Stomach smooth muscle (tissue), 2 donors: ENCODE data around the gene SPIN1.

ENCODE experiments used
- H3K27ac ChIP-seq: one replicate; pipeline ENCODE4 v1.7.0; 2013; ENCODE audit warnings: mild to moderate bottlenecking, low read length, inconsistent platforms
- H3K27me3 ChIP-seq, 2 donors: one replicate each; pipeline ENCODE4 v1.7.0; 2013; ENCODE audit warnings: low read length in 2 of 2; ENCODE audit not compliant: insufficient read depth in 2 of 2, control insufficient read depth in 1 of 2
- H3K36me3 ChIP-seq, 2 donors: one replicate each; pipeline ENCODE4 v1.7.0; 2013; ENCODE audit warnings: low read length in 2 of 2; ENCODE audit not compliant: control insufficient read depth in 2 of 2, insufficient read depth in 2 of 2
- H3K4me1 ChIP-seq: one replicate; pipeline ENCODE4 v1.7.0; 2013; ENCODE audit warnings: low read length; ENCODE audit not compliant: control insufficient read depth, insufficient read depth
- H3K4me3 ChIP-seq, 2 donors: one replicate each; pipeline ENCODE4 v1.7.0; 2013; ENCODE audit warnings: low read length in 2 of 2
- H3K9ac ChIP-seq, 2 donors: one replicate each; pipeline ENCODE4 v1.7.0; 2013; ENCODE audit warnings: low read length in 2 of 2, mild to moderate bottlenecking in 1 of 2
- H3K9me3 ChIP-seq, 2 donors: one replicate each; pipeline ENCODE4 v1.7.0; 2013; ENCODE audit warnings: low read length in 2 of 2; ENCODE audit not compliant: control insufficient read depth in 2 of 2
- donor health status: healthy.
- donor health status: Pancreatic carcinoma.

The SPIN1 gene

GRCh38 chr9:88387552-88388202 lies 567 bp upstream of the SPIN1 start:
- no peaks in the 10 kb centered on the region for H3K9me3 ChIP-seq
- no peaks in the 10 kb centered on the region for H3K27me3 ChIP-seq
- peak overlapping the region; percentile 62 for H3K27ac ChIP-seq
- peak overlapping the region; percentile 75 to 80 for H3K9ac ChIP-seq
- peak overlapping the region; percentile 94 to 97 for H3K4me3 ChIP-seq
- no peaks in the 10 kb centered on the region for H3K36me3 ChIP-seq
- H3K4me1 ChIP-seq = peaks cover 19% of the 10 kb centered on the region

GRCh38 chr9:88388886-88389605 lies 802 bp downstream of the SPIN1 start:
- peak overlapping the region; percentile 70 for H3K27ac ChIP-seq
- no peaks in the 10 kb centered on the region for H3K36me3 ChIP-seq
- H3K9me3 ChIP-seq = no peaks in the 10 kb centered on the region
- H3K4me3 ChIP-seq = peak overlapping the region; percentile 70 to 90
- peaks cover 19% of the 10 kb centered on the region for H3K4me1 ChIP-seq
- H3K27me3 ChIP-seq = no peaks in the 10 kb centered on the region
- peak overlapping the region; percentile 69 to 80 for H3K9ac ChIP-seq

GRCh38 chr9:88390371-88390990 lies 2.2 kb downstream of the SPIN1 start:
- no peak overlapping the region for H3K27ac ChIP-seq
- peaks cover 19% of the 10 kb centered on the region for H3K4me1 ChIP-seq
- H3K4me3 ChIP-seq = peak overlapping the region in 1 of 2 donors; percentile 90
- no peaks in the 10 kb centered on the region for H3K36me3 ChIP-seq
- no peak overlapping the region for H3K9ac ChIP-seq
- H3K27me3 ChIP-seq = no peaks in the 10 kb centered on the region
- no peaks in the 10 kb centered on the region for H3K9me3 ChIP-seq

- peaks cover 19% of the 10 kb centered on the region for H3K4me1 ChIP-seq
- no peak overlapping the region for H3K27ac ChIP-seq
- H3K9me3 ChIP-seq = no peaks in the 10 kb centered on the region
- H3K4me3 ChIP-seq = no peak overlapping the region
- H3K9ac ChIP-seq = no peak overlapping the region
- H3K36me3 ChIP-seq = no peaks in the 10 kb centered on the region
- no peaks in the 10 kb centered on the region for H3K27me3 ChIP-seq
Observed at GRCh38 chr9:88391236-88391635, 3.0 kb downstream of the SPIN1 start.

GRCh38 chr9:88391921-88392320 lies 3.7 kb downstream of the SPIN1 start:
- no peak overlapping the region for H3K27ac ChIP-seq
- H3K4me3 ChIP-seq = no peak overlapping the region
- H3K9me3 ChIP-seq = no peaks in the 10 kb centered on the region
- H3K36me3 ChIP-seq = no peaks in the 10 kb centered on the region
- H3K9ac ChIP-seq = no peak overlapping the region
- H3K4me1 ChIP-seq = peaks cover 19% of the 10 kb centered on the region
- H3K27me3 ChIP-seq = no peaks in the 10 kb centered on the region

- H3K4me3 ChIP-seq = no peak overlapping the region
- H3K27ac ChIP-seq = peak overlapping the region; percentile 18
- H3K9ac ChIP-seq = no peak overlapping the region
- H3K9me3 ChIP-seq = no peaks in the 10 kb centered on the region
- H3K4me1 ChIP-seq = peaks cover 13% of the 10 kb centered on the region
- H3K27me3 ChIP-seq = no peaks in the 10 kb centered on the region
- no peaks in the 10 kb centered on the region for H3K36me3 ChIP-seq
Observed at GRCh38 chr9:88392549-88392948, 4.3 kb downstream of the SPIN1 start.

GRCh38 chr9:88396836-88397577 lies 8.8 kb downstream of the SPIN1 start:
- no peak overlapping the region for H3K27ac ChIP-seq
- no peaks in the 10 kb centered on the region for H3K9me3 ChIP-seq
- H3K36me3 ChIP-seq = peaks cover 0 to 4% of the 10 kb centered on the region in 2 donors
- H3K4me3 ChIP-seq = no peak overlapping the region
- H3K4me1 ChIP-seq = peaks cover 15% of the 10 kb centered on the region
- no peak overlapping the region for H3K9ac ChIP-seq
- no peaks in the 10 kb centered on the region for H3K27me3 ChIP-seq

GRCh38 chr9:88398016-88398415 lies 9.8 kb downstream of the SPIN1 start:
- no peak overlapping the region for H3K27ac ChIP-seq
- H3K27me3 ChIP-seq = no peaks in the 10 kb centered on the region
- no peak overlapping the region for H3K4me3 ChIP-seq
- no peak overlapping the region for H3K9ac ChIP-seq
- peaks cover 12% of the 10 kb centered on the region for H3K4me1 ChIP-seq
- H3K36me3 ChIP-seq = peaks cover 0 to 4% of the 10 kb centered on the region in 2 donors
- H3K9me3 ChIP-seq = no peaks in the 10 kb centered on the region

GRCh38 chr9:88399966-88400365 lies 11.7 kb downstream of the SPIN1 start:
- H3K36me3 ChIP-seq = peaks cover 0 to 4% of the 10 kb centered on the region in 2 donors
- H3K4me1 ChIP-seq = peaks cover 12% of the 10 kb centered on the region
- H3K9me3 ChIP-seq = no peaks in the 10 kb centered on the region
- no peaks in the 10 kb centered on the region for H3K27me3 ChIP-seq
- H3K9ac ChIP-seq = peak overlapping the region in 1 of 2 donors; percentile 42
- no peak overlapping the region for H3K27ac ChIP-seq
- H3K4me3 ChIP-seq = no peak overlapping the region

- no peak overlapping the region for H3K9ac ChIP-seq
- H3K4me1 ChIP-seq = peaks cover 12% of the 10 kb centered on the region
- H3K9me3 ChIP-seq = no peaks in the 10 kb centered on the region
- H3K36me3 ChIP-seq = peaks cover 0 to 4% of the 10 kb centered on the region in 2 donors
- H3K27ac ChIP-seq = no peak overlapping the region
- H3K27me3 ChIP-seq = no peaks in the 10 kb centered on the region
- H3K4me3 ChIP-seq = no peak overlapping the region
Observed at GRCh38 chr9:88403340-88403739, 15.1 kb downstream of the SPIN1 start.
